GM23338 (cell line): ENCODE measurements around the gene CTRB2. TPM values are rescaled to one million over a fixed set of nuclear protein-coding genes. Genes with fewer than 3 reads are reported as not detected.

Experiments used
- ATAC-seq: fragments of 200-7000 bp; cut with Tn5 transposase; 3 replicates; pipeline ENCODE4 v1.9.1; 2020
- DNase-seq: peaks from one replicate; pipeline ENCODE4 v3.0.0-alpha.2; 2015; ENCODE audit warnings: low spot score
- H2AFZ ChIP-seq: fragments of 200-600 bp; sonication (generic); 2 replicates; pipeline ENCODE4 v1.8.0; 2016; ENCODE audit warnings: antibody characterized with exemption, mild to moderate bottlenecking, moderate library complexity
- H3F3A ChIP-seq: fragments of 200-600 bp; sonication (generic); replicated peaks from 2 replicates; pipeline ENCODE4 v1.8.0; 2017; ENCODE audit warnings: antibody characterized with exemption, mixed run types, low read depth
- H3K27ac ChIP-seq: fragments of 200-600 bp; sonication (generic); 2 replicates; pipeline ENCODE4 v1.6.1; 2016; ENCODE audit warnings: low read depth
- H3K27me3 ChIP-seq: fragments of 200-600 bp; sonication (generic); 2 replicates; pipeline ENCODE4 v1.8.0; 2016; ENCODE audit warnings: mild to moderate bottlenecking, mixed run types, moderate library complexity; ENCODE audit not compliant: insufficient read depth
- H3K36me3 ChIP-seq: fragments of 200-600 bp; sonication (generic); 2 replicates; pipeline ENCODE4 v1.8.0; 2016; ENCODE audit warnings: mild to moderate bottlenecking; ENCODE audit not compliant: insufficient read depth
- H3K4me1 ChIP-seq: fragments of 200-600 bp; sonication (generic); 2 replicates; pipeline ENCODE4 v1.8.0; 2016; ENCODE audit warnings: mild to moderate bottlenecking, moderate library complexity; ENCODE audit not compliant: insufficient read depth
- H3K4me2 ChIP-seq: fragments of 200-600 bp; sonication (generic); 2 replicates; pipeline ENCODE4 v1.7.1; 2017; ENCODE audit warnings: mixed run types
- H3K4me3 ChIP-seq: fragments of 200-600 bp; sonication (generic); 2 replicates; pipeline ENCODE4 v1.6.1; 2016; ENCODE audit warnings: mixed run types
- H3K79me2 ChIP-seq: fragments of 200-600 bp; sonication (generic); replicated peaks from 2 replicates; pipeline ENCODE4 v1.8.0; 2017; ENCODE audit warnings: mild to moderate bottlenecking; ENCODE audit not compliant: insufficient read depth
- H3K9me2 ChIP-seq: fragments of 200-600 bp; sonication (generic); 2 replicates; pipeline ENCODE4 v1.8.0; 2017; ENCODE audit not compliant: insufficient read depth
- H4K20me1 ChIP-seq: fragments of 200-600 bp; sonication (generic); replicated peaks from 2 replicates; pipeline ENCODE4 v1.8.0; 2017; ENCODE audit warnings: mild to moderate bottlenecking; ENCODE audit not compliant: insufficient read depth
- H3K27ac Mint-ChIP-seq: 2 replicates; pipeline ENCODE4 v1.8.0; 2020; ENCODE audit warnings: inconsistent platforms, mild to moderate bottlenecking, moderate library complexity, mixed read lengths
- H3K27me3 Mint-ChIP-seq: 3 replicates; pipeline ENCODE4 v1.8.0; 2022; ENCODE audit warnings: low read depth, mild to moderate bottlenecking, moderate library complexity, mixed read lengths, inconsistent platforms; ENCODE audit not compliant: insufficient read depth, poor library complexity
- H3K36me3 Mint-ChIP-seq: 3 replicates; pipeline ENCODE4 v1.8.0; 2021; ENCODE audit warnings: low read depth, mild to moderate bottlenecking, inconsistent platforms, moderate library complexity, mixed read lengths
- H3K4me1 Mint-ChIP-seq: 3 replicates; pipeline ENCODE4 v1.8.0; 2020; ENCODE audit warnings: mild to moderate bottlenecking, inconsistent platforms, mixed read lengths
- H3K4me3 Mint-ChIP-seq: 3 replicates; pipeline ENCODE4 v1.8.0; 2021; ENCODE audit warnings: moderate library complexity, mild to moderate bottlenecking, inconsistent platforms, mixed read lengths
- H3K9me3 Mint-ChIP-seq: 3 replicates; pipeline ENCODE4 v1.8.0; 2020; ENCODE audit warnings: moderate library complexity, mild to moderate bottlenecking, inconsistent platforms, mixed read lengths
- CREB1 ChIP-seq: fragments of 250-450 bp; sonication (Bioruptor Pico); IDR thresholded peaks from 2 replicates; pipeline ENCODE4 v1.5.0; 2020; ENCODE audit warnings: low read depth, mild to moderate bottlenecking, moderate library complexity
- EZH2 ChIP-seq: fragments of 200-600 bp; sonication (generic); IDR thresholded peaks from one replicate; pipeline ENCODE4 v1.8.0; 2017; ENCODE audit warnings: antibody characterized with exemption, mild to moderate bottlenecking, low read depth; ENCODE audit not compliant: unreplicated experiment
- EZH2phosphoT487 ChIP-seq: fragments of 200-600 bp; sonication (generic); IDR thresholded peaks from one replicate; pipeline ENCODE4 v1.8.1; 2018; ENCODE audit warnings: antibody characterized with exemption; ENCODE audit not compliant: unreplicated experiment
- JUNB ChIP-seq: IDR thresholded peaks from one replicate; pipeline ENCODE4 v1.6.1; 2016; ENCODE audit warnings: antibody characterized with exemption; ENCODE audit not compliant: unreplicated experiment
- NANOG ChIP-seq: IDR thresholded peaks from 2 replicates; pipeline ENCODE4 v1.6.1; 2016; ENCODE audit warnings: antibody characterized with exemption, borderline replicate concordance
- POLR2AphosphoS5 ChIP-seq: IDR thresholded peaks from 2 replicates; pipeline ENCODE4 v1.6.1; 2016; ENCODE audit warnings: antibody characterized with exemption, low read depth
- REST ChIP-seq: IDR thresholded peaks from one replicate; pipeline ENCODE4 v1.6.1; 2018; ENCODE audit warnings: antibody characterized with exemption; ENCODE audit not compliant: unreplicated experiment
- ZNF114 ChIP-seq: fragments of 250-450 bp; sonication (Bioruptor Pico); IDR thresholded peaks from 2 replicates; pipeline ENCODE4 v1.5.0; 2020; ENCODE audit warnings: mild to moderate bottlenecking, moderate library complexity
- ZNF331 ChIP-seq: fragments of 250-450 bp; sonication (Bioruptor Pico); IDR thresholded peaks from 2 replicates; pipeline ENCODE4 v1.5.0; 2020; ENCODE audit warnings: low read depth, mild to moderate bottlenecking, moderate library complexity
- polyA plus RNA-seq: library from polyadenylated mRNA; unstranded; fragments of >200 nt; fragmentation: Nextera tagmentation; extraction: Ambion mirVana; gene quantifications from 2 replicates; pipeline ENCODE4 v1.2.1, GENCODE V29; 2016
- total RNA-seq: library from RNA; depleted of rRNA; stranded (reverse); fragments of >200 nt; shearing (Covaris generic); gene quantifications from 2 replicates; pipeline ENCODE4 v1.2.3, GENCODE V29; 2014
- TF ChIP-seq, protein P1 (sequence below): IDR thresholded peaks from 2 replicates; pipeline ENCODE4 v1.6.1; 2016; ENCODE audit warnings: antibody characterized with exemption
- TF ChIP-seq, protein P2 (sequence below): fragments of 250-450 bp; sonication (Bioruptor Pico); IDR thresholded peaks from 2 replicates; pipeline ENCODE4 v1.5.0; 2020; ENCODE audit warnings: mild to moderate bottlenecking, moderate library complexity

The CTRB2 gene
- total and polyA plus RNA-seq, 2 experiments from 2014 or later = not detected

DNA sequence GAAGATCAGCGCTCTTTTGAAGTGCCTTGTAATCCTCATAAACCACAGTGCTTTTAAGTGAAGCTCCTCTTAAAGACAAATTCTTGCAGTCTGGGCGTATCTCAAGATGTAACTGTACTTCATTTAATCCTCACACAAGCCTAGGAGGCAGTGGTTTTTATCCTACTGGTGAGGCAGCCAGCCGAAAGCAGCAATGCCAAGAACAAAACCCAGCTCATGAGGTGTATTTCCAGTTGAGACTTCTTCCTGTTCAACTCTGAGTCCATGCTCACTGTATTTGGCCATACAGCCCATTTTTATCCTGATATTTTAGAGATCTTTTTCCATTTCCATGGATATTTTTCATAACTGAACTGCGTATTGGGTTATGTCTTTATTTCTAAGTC, 13.7 kb downstream of the CTRB2 start:
- Mint-ChIP-seq H3K27ac (no peak overlapping the region), H3K36me3 (no peaks in the 10 kb centered on the region), H3K4me3 (no peak overlapping the region), H3K4me1 (peaks cover 7% of the 10 kb centered on the region), H3K9me3 (no peaks in the 10 kb centered on the region; the same call in 2 of the 3 replicates), H3K27me3 (peaks cover 9% of the 10 kb centered on the region)
- H2AFZ ChIP-seq = no peak overlapping the region
- no peak for TF ChIP-seq JUNB
- TF ChIP-seq POLR2AphosphoS5 = no peak
- H3K4me3 ChIP-seq = no peak overlapping the region
- no peak overlapping the region for H3K27ac ChIP-seq
- H3K79me2 ChIP-seq = no peaks in the 10 kb centered on the region
- no peak overlapping the region for H3K4me2 ChIP-seq
- 0 out of 2 replicates have a peak, but pooled peaks cover 7% of the 10 kb centered on the region for H3F3A ChIP-seq
- H3K9me2 ChIP-seq = no peaks in the 10 kb centered on the region
- ATAC-seq (no peak), DNase-seq (no peak)
- no peaks in the 10 kb centered on the region for H3K36me3 ChIP-seq
- H3K27me3 ChIP-seq = no peaks in the 10 kb centered on the region
- peaks cover 6% of the 10 kb centered on the region; the same call in 1 of the 2 replicates for H3K4me1 ChIP-seq
- no peaks in the 10 kb centered on the region for H4K20me1 ChIP-seq

GRCh38 chr16:75192606-75193264, 14.2 kb downstream of the CTRB2 start:
- Mint-ChIP-seq H3K9me3 (no peaks in the 10 kb centered on the region; the same call in 2 of the 3 replicates), H3K27me3 (peaks cover 7% of the 10 kb centered on the region), H3K4me1 (peaks cover 1% of the 10 kb centered on the region), H3K4me3 (no peak overlapping the region), H3K27ac (no peak overlapping the region), H3K36me3 (no peaks in the 10 kb centered on the region)
- Histone ChIP-seq H3K4me3 (no peak overlapping the region), H3K4me2 (no peak overlapping the region), H3F3A (0 out of 2 replicates have a peak, but pooled peaks cover 2% of the 10 kb centered on the region), H3K79me2 (no peaks in the 10 kb centered on the region), H3K27ac (no peak overlapping the region), H3K27me3 (no peaks in the 10 kb centered on the region), H3K4me1 (0 out of 2 replicates have a peak, but pooled peaks cover under 1% of the 10 kb centered on the region), H4K20me1 (no peaks in the 10 kb centered on the region), H2AFZ (no peak overlapping the region), H3K36me3 (no peaks in the 10 kb centered on the region), H3K9me2 (no peaks in the 10 kb centered on the region)
- no peak for ATAC-seq
- no peak for DNase-seq
- TF ChIP-seq, protein P1, sequence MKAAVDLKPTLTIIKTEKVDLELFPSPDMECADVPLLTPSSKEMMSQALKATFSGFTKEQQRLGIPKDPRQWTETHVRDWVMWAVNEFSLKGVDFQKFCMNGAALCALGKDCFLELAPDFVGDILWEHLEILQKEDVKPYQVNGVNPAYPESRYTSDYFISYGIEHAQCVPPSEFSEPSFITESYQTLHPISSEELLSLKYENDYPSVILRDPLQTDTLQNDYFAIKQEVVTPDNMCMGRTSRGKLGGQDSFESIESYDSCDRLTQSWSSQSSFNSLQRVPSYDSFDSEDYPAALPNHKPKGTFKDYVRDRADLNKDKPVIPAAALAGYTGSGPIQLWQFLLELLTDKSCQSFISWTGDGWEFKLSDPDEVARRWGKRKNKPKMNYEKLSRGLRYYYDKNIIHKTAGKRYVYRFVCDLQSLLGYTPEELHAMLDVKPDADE = no peak
- TF ChIP-seq EZH2phosphoT487 = no peak
- no peak for TF ChIP-seq JUNB
- no peak for TF ChIP-seq ZNF331
- no peak for TF ChIP-seq POLR2AphosphoS5
- TF ChIP-seq, protein P2, sequence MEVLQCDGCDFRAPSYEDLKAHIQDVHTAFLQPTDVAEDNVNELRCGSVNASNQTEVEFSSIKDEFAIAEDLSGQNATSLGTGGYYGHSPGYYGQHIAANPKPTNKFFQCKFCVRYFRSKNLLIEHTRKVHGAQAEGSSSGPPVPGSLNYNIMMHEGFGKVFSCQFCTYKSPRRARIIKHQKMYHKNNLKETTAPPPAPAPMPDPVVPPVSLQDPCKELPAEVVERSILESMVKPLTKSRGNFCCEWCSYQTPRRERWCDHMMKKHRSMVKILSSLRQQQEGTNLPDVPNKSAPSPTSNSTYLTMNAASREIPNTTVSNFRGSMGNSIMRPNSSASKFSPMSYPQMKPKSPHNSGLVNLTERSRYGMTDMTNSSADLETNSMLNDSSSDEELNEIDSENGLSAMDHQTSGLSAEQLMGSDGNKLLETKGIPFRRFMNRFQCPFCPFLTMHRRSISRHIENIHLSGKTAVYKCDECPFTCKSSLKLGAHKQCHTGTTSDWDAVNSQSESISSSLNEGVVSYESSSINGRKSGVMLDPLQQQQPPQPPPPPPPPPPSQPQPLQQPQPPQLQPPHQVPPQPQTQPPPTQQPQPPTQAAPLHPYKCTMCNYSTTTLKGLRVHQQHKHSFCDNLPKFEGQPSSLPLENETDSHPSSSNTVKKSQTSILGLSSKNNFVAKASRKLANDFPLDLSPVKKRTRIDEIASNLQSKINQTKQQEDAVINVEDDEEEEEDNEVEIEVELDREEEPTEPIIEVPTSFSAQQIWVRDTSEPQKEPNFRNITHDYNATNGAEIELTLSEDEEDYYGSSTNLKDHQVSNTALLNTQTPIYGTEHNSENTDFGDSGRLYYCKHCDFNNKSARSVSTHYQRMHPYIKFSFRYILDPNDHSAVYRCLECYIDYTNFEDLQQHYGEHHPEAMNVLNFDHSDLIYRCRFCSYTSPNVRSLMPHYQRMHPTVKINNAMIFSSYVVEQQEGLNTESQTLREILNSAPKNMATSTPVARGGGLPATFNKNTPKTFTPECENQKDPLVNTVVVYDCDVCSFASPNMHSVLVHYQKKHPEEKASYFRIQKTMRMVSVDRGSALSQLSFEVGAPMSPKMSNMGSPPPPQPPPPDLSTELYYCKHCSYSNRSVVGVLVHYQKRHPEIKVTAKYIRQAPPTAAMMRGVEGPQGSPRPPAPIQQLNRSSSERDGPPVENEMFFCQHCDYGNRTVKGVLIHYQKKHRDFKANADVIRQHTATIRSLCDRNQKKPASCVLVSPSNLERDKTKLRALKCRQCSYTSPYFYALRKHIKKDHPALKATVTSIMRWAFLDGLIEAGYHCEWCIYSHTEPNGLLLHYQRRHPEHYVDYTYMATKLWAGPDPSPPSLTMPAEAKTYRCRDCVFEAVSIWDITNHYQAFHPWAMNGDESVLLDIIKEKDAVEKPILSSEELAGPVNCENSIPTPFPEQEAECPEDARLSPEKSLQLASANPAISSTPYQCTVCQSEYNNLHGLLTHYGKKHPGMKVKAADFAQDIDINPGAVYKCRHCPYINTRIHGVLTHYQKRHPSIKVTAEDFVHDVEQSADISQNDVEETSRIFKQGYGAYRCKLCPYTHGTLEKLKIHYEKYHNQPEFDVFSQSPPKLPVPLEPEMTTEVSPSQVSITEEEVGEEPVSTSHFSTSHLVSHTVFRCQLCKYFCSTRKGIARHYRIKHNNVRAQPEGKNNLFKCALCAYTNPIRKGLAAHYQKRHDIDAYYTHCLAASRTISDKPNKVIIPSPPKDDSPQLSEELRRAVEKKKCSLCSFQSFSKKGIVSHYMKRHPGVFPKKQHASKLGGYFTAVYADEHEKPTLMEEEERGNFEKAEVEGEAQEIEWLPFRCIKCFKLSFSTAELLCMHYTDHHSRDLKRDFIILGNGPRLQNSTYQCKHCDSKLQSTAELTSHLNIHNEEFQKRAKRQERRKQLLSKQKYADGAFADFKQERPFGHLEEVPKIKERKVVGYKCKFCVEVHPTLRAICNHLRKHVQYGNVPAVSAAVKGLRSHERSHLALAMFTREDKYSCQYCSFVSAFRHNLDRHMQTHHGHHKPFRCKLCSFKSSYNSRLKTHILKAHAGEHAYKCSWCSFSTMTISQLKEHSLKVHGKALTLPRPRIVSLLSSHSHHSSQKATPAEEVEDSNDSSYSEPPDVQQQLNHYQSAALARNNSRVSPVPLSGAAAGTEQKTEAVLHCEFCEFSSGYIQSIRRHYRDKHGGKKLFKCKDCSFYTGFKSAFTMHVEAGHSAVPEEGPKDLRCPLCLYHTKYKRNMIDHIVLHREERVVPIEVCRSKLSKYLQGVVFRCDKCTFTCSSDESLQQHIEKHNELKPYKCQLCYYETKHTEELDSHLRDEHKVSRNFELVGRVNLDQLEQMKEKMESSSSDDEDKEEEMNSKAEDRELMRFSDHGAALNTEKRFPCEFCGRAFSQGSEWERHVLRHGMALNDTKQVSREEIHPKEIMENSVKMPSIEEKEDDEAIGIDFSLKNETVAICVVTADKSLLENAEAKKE (CRISPR knock-in tag) = no peak
- TF ChIP-seq REST = no peak
- no peak for TF ChIP-seq NANOG
- no peak for TF ChIP-seq ZNF114 (CRISPR knock-in tag)
- no peak for TF ChIP-seq EZH2
- TF ChIP-seq CREB1 (CRISPR knock-in tag) = no peak
